Lower leg skin (tissue), 4 donors: Measurements from ENCODE around the gene SCART1. TPM values are rescaled to one million over a fixed set of nuclear protein-coding genes. Genes with fewer than 3 reads are reported as not detected.
A peak's percentile ranks its signal among the peaks of the same experiment; 100 is the strongest.

ENCODE experiments used
- DNase-seq, 2 donors: peaks; one replicate each; pipeline ENCODE4 v3.0.0-alpha.2; 2019; ENCODE audit warnings: low spot score in 2 of 2
- H3K4me3 ChIP-seq: fragments of 200-600 bp; sonication (generic); 2 replicates; pipeline ENCODE4 v1.5.1; 2017; ENCODE audit warnings: mild to moderate bottlenecking, low read depth; ENCODE audit not compliant: poor library complexity, severe bottlenecking
- CTCF ChIP-seq, 3 donors: fragments of 450-650 bp; IDR thresholded peaks; one replicate each; pipeline ENCODE4 v1.5.1; 2016; ENCODE audit warnings: antibody characterized with exemption in 3 of 3, mild to moderate bottlenecking in 3 of 3, moderate library complexity in 2 of 3
- POLR2A ChIP-seq, 2 donors: fragments of 450-650 bp; IDR thresholded peaks; one replicate each; pipeline ENCODE4 v1.6.1; 2016 to 2017; ENCODE audit warnings: antibody characterized with exemption in 2 of 2, mild to moderate bottlenecking in 1 of 2, moderate library complexity in 1 of 2
- WGBS, 2 donors: methylation state at CpG; one replicate each; pipeline ENCODE4 v1.1.5; 2018; 5-methylcytosine and 5-hydroxymethylcytosine counted together
- intact Hi-C: fragments of 100-400 bp; cut with DNase I; formaldehyde crosslinking; loops from one replicate; pipeline ENCODE4 v1.15.0; 2023; ENCODE audit warnings: low total_unique reads
- total RNA-seq, 4 donors: library from RNA; depleted of rRNA; stranded (reverse); fragments of >200 nt; gene quantifications; one replicate each; pipeline ENCODE4 v1.1.0, GENCODE V29; 2016

The SCART1 gene
- total RNA-seq, 4 donors from 2014 or later = 0.80 to 2.2 (median 1.6) TPM

DNA sequence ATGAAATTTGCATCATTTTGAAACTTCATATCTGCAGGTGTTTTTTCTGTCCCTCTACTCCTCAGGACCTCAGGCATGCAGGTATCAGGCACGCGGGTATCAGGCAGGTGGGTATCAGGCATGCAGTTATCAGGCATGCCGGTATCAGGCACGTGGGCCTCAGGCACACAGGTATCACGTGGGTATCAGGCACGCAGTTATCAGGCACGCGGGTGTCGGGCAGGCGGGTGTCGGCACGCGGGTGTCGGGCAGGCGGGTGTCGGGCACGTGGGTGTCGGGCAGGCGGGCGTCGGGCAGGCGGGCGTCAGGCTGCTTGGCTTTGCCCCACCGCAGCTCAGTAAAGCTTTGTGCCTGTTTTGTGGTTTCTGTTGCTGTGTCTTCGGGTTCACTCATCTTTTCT lies 38.0 kb upstream of the SCART1 start:
- no peak for TF ChIP-seq POLR2A (IDR thresholded peaks at IDR 0.05)
- TF ChIP-seq CTCF (IDR thresholded peaks at IDR 0.05) = no peak
- DNase-seq = no peak
- H3K4me3 ChIP-seq = no peak overlapping the region
- intact Hi-C loops = no loop called here
- WGBS, 2 donors = 95% methylated on average over 25 of the region's 25 CpGs

DNA sequence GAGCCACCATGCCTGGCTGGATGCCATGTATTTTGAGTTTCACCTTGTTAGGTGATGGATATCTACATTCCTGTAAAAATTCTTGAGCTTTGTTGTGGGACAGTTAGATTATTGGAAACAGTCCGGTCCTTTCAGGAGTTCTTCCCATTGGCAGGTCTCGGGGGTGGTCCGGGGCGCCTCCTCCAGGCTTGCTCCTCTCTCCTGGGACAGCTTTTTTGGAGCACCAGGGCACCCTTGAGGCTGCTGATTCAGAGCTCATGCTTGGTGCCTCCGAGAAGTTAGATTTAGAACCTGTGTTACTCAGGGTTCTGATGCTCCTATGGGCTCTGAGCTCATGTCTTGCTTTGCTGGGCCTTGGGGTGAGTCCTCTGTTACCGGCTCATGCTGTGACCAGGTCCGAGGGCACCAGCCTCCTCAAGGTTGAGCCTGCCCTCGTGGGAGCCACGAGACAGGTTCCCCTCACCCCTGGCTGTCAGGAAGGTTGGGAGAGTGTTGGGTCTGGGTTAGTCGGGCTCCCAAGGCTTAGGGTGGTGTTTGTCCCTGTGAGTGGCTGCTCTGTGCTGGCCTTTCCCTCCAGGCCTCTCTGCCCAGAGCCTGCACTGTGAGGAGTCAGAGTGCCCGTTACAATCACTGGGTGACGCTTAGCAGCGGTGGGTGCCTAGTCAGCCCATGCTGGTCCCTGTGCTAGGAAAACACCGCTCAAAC lies 35.3 kb upstream of the SCART1 start:
- intact Hi-C loops = no loop called here
- 97 to 100% methylated on average over 9 to 13 of the region's 14 CpGs for WGBS, 2 donors
- no peak overlapping the region for H3K4me3 ChIP-seq
- DNase-seq = peak in 1 of 2 donors; percentile 62
- no peak for TF ChIP-seq POLR2A (IDR thresholded peaks at IDR 0.05)
- TF ChIP-seq CTCF (IDR thresholded peaks at IDR 0.05) = no peak

DNA sequence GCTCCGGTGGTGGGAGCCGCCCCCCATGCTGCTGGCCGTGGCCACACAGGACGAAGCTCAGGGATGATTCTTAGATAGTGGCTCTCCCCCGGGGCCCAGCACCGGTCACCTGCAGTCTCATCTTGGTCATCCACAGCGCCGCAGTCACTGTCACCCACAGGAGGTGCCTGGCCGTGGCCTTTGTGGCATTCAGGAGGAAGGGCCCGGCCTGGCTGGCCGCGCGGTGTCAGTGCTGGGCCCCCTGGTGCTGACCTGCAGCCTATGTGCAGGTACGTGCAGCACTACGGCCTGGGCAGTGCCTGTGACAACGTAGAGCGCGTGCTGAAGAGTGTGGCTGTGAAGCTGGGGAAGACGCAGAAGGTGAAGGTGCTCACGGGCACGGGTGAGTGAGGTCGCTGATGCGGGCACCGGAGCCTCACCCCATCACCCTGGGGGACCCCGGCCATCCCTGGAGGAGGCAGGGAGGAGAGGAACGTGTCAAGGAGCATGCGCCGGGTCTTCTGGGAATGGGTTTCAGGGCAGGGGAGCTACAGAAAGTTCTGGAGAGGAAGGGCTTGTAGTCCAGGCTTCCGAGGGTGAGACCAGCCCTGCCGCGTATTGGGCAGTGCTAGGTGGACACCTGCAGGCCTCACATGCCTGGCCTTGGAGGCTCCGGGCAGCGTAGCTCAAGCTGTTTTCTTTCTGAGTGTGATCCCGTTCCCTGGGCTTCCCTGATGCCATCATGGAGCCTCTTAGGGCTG lies 34.4 kb upstream of the SCART1 start:
- DNase-seq = no peak
- H3K4me3 ChIP-seq = no peak overlapping the region
- intact Hi-C loops = no loop called here
- TF ChIP-seq CTCF (IDR thresholded peaks at IDR 0.05) (no peak), POLR2A (IDR thresholded peaks at IDR 0.05) (no peak)
- WGBS, 2 donors = 89 to 94% methylated on average over 28 to 34 of the region's 34 CpGs

GRCh38 chr10:133420028-133420427 lies 33.7 kb upstream of the SCART1 start:
- WGBS, 2 donors = 89 to 93% methylated on average over 16 to 17 of the region's 17 CpGs

GRCh38 chr10:133420579-133420978 lies 33.2 kb upstream of the SCART1 start:
- intact Hi-C loops = no loop called here
- TF ChIP-seq POLR2A (IDR thresholded peaks at IDR 0.05) = no peak
- no peak for TF ChIP-seq CTCF (IDR thresholded peaks at IDR 0.05)
- H3K4me3 ChIP-seq = no peak overlapping the region
- WGBS, 2 donors = 85 to 88% methylated on average over 6 of the region's 6 CpGs
- DNase-seq = no peak

More at GRCh38 chr10:133420028-133420427, 33.7 kb upstream of the SCART1 start:
- intact Hi-C loops = no loop called here
- TF ChIP-seq POLR2A (IDR thresholded peaks at IDR 0.05) (no peak), CTCF (IDR thresholded peaks at IDR 0.05) (no peak)
- H3K4me3 ChIP-seq = no peak overlapping the region
- DNase-seq = peak in 1 of 2 donors; percentile 80
